ENCODE results near the gene MCOLN1.

DNA sequence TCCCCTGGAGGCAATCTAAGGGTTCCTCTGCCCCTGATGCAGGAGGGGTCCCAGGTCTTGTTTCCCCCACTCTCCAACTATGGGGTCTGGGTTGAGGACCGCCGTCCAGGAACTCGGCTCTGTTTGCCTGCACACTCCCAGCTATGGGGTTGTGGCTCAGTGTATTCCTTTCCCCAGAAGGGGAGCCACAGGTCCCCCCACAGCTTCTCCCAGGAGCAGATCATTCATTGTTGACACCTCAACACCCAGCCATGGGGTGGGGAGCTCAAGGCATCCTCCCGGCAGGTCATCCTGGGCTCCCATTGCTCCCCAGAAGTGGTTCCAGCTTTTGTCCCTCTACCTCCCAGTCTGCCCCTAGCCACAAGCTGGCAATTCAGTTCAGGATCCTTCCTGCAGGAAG, 5.5 kb upstream of the MCOLN1 start:
- no peak for TF ChIP-seq CTCF (conservative IDR thresholded peaks at IDR 0.05; ENCODE audit: low read depth, low read length)
- no peak for TF ChIP-seq EZH2 (IDR thresholded peaks at IDR 0.05; ENCODE audit: low read length, unreplicated experiment)
- no peak for TF ChIP-seq EZH2phosphoT487 (IDR thresholded peaks at IDR 0.05; ENCODE audit: borderline replicate concordance, low read length)

Data from PC-3 (cell line).